Measurements from ENCODE around the gene ANO9.
"Not testable (repeated sequence)": the region's sequence is repeated elsewhere in the genome, so short reads cannot be mapped to it uniquely, and the experiment has no call there.

The ANO9 gene

DNA sequence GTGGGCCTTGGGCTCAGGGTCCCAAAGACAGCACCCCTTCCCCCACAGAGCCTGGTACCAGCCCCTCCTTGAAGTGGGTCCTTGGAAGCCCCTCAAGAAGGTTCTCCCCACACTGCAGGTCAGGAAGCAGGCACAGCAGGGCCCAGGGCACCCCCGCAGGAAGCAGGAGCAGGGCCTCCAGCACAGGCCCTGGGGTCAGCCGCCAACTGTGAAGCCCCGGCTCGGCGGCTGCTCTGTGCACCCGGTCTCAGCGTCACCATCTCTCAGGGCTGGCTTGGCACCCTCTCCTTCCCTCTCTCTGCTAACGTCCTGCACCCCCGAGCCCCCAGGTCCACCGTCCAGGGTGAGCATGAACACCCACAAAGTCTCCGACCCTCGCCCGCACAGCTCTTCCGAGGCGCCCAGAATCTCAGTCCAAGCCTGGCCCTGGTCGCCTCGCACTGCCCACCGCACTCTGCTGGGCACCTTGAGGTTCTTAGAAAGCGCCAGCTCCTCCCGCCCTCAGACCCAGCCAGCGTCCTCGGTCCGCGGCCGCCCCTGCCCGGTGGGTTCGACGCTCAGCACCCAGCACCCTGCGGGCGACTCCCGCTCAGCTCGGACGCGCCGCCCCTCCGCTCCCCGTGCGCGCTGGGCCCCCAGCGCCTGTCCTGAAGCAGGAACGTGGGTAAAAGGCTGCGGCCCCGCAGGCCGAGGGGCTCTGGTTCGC lies 25.6 kb downstream of the ANO9 start:
- DNase-seq (ENCODE audit: low read depth, low spot score): no peak

DNA sequence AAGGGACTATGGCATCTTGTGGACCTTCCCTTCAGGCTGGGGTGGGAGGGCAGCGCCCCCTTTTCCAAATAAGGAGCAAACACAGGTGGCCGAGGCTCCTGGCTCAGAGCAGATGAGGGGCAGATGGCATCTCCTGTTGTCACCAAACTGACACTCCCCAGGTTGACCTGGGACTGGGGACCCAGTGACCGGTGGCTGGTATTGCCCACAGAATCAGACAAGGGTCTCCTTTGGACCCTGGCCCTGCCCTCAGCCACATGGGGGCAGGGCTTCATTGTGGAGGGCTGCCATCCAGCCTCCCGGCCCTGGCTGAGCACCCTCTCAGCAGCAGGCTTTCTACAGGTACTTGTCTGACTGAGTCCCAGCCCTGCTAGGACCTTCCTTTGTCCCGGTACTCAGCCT lies 26.2 kb downstream of the ANO9 start:
- DNase-seq (ENCODE audit: low read depth, low spot score): no peak

DNA sequence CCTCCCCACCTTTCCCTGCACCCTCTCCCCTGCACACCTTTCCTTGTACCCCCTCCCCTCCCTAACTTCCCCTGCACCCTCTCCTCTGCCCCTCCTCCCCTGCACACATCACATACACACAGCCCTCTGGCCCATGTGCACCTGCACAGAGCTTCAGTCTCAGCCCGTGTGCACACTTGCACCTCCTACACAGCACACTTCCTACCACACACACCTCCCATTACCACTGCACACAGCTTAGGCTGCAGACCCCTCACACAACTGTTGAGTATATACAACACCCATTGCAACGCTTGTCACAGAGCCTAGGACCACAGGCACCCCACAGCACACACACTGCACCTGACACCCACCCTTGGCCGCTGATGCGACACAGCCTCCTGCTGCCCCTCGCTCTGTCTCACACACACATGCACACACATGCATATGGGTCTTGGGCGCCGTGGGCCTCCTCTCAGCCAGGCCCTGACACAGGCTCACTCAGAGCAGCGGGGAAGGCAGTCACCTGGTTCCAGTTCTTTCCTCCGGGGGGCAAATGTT lies 27.4 kb downstream of the ANO9 start:
- DNase-seq (ENCODE audit: low read depth, low spot score): no peak

DNA sequence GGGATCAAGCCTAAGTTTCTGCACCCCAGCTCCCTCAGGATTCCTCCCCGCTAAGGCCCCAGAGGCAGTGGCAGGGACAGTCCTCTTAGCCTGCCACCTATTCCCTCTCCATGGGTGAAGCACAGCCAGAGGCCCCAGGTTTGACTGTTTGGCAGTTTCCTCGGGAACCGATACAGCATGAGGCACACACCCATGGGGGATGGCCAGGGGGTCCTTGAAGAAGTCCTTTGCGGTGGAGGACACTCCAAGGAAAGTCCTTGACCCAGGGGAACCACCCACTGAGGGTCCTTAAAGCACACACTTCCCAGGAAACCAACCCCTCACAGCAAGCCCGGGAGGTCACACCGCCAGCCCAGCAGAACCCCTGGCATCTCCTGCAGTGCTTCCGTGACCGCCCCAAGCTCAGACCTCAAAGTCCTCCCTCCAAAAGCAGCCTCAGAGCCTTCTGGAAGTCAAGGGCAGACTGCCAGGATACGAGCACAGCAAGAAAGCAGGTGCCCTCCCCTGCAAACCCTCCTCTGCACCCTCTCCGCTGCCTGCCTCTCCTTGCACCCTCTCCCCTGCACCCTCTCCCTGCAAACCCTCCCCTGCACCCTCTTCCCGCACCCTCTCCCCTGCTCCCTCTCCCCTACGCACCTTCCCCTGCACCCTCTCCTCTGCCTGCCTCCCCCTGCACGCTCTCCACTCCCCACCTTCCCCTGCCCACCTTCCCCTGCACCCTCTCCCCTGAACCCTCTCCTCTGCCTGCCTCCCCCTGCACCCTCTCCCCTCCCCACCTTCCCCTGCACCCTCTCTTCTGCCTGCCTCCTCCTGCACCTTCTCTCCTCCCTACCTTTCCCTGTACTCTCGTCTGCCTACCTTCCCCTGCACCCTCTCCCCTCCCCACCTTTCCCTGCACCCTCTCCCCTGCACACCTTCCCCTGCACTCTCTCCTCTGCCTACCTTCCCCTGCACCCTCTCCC lies 28.4 kb downstream of the ANO9 start:
- DNase-seq (ENCODE audit: low read depth, low spot score): no peak

DNA sequence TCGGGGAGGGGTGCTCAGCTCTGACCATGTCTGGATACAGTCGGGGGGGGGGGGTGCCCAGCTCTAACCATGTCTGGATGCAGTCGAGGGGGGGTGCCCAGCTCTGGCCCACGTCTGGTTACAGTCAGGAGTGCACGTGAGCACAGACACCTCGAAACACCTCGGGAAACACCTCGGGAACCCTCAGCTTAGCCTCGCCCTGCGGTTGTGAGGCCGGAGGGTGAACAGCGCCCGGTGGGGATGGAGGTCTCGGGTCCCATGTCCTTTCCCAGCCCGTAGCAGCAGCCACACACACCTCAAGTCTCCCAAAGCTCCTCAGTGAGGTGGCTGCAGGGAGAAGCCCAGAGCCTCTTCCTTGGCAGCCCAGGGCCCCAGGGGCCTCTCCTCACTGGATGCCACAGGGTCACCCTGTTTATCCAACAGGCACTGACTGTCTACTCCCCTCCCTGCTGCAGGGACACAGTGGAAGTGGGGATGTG lies 29.1 kb downstream of the ANO9 start:
- no peak for DNase-seq (ENCODE audit: low read depth, low spot score)

DNA sequence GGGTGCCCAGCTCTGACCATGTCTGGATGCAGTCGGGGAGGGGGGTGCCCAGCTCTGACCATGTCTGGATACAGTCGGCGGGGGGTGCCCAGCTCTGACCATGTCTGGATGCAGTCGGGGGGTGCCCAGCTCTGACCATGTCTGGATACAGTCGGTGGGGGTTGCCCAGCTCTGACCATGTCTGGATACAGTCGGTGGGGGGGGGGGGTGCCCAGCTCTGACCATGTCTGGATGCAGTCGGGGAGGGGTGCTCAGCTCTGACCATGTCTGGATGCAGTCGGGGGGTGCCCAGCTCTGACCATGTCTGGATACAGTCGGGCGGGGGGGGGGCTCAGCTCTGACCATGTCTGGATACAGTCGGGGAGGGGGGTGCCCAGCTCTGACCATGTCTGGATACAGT lies 30.3 kb downstream of the ANO9 start:
- DNase-seq (ENCODE audit: low read depth, low spot score): not testable (repeated sequence)

DNA sequence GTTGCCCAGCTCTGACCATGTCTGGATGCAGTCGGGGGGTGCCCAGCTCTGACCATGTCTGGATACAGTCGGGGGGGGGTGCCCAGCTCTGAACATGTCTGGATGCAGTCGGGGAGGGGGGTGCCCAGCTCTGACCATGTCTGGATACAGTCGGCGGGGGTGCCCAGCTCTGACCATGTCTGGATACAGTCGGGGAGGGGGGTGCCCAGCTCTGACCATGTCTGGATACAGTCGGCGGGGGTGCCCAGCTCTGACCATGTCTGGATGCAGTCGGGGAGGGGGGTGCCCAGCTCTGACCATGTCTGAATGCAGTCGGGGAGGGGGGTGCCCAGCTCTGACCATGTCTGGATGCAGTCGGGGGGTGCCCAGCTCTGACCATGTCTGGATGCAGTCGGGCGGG lies 31.1 kb downstream of the ANO9 start:
- DNase-seq (ENCODE audit: low read depth, low spot score): not testable (repeated sequence)

DNA sequence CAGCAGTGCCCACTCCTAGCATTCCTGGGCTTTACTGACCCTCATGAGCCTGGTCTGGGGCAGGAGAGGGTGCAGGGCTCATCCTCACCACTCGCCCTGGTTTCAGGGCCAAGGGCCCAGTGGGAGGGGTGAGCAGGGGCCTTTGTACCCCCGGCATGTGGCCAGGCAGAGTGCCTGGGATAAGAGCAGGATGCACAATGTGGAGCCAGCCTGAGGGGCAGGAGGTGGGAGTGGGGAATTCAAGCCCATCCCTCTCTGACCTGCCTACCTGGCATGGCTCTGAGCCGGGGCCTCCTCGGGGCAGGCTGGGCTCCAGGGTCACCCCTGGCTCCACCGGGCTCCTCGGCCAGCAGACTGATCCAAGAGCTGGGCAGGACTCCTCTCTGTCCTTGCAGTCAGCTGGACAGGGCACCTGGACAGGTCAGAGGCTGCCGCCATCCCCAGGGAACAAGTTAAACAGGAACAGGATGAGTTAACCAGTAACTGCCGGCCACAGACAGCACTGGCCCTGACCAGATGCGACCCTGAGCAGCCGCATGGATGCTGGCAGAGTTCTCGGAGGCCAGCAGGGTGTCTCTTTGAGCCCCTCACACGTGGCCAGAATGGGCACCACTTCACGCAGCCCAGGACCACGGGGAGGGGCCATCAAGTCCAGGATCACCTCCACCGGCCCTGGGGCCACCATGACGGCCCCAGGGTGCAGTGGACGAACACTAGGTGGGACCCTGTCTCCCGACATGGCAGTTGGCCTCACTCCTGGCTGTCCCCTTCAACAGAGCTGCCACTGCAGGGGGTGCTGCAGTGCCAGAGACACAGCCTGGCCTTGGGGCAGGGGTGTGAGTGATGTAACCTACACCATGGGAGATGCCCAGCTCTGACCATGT lies 32.0 kb downstream of the ANO9 start:
- no peak for DNase-seq (ENCODE audit: low read depth, low spot score)

DNA sequence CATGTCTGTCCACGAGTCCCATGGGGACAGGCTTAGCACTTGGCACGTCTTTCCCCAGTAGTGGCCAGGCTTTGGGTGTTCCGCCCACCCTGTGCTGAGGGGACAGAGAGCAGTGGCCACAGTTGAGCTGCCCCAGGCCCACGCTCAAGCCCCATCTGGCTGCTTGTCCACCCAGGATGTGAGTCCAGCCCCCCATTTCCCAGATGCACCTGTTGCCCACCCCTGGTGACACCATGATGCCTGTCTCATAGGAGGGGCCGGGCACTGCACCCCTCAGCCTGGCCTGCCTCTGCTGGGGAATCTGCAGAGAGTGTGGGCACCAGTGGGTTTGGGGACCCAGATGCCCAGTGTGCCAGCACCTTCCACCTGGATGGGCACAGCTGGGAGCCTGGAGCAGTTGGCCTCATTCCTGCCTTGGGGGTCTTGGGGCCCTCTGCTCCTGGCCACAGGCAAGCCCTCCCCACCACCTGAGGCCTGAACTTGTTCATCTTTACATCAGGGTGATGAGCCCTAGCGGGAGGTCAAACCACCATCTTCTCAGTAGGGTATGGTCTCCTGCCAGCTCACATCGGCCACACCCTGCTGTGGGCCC lies 32.7 kb downstream of the ANO9 start:
- DNase-seq (ENCODE audit: low read depth, low spot score): no peak

DNA sequence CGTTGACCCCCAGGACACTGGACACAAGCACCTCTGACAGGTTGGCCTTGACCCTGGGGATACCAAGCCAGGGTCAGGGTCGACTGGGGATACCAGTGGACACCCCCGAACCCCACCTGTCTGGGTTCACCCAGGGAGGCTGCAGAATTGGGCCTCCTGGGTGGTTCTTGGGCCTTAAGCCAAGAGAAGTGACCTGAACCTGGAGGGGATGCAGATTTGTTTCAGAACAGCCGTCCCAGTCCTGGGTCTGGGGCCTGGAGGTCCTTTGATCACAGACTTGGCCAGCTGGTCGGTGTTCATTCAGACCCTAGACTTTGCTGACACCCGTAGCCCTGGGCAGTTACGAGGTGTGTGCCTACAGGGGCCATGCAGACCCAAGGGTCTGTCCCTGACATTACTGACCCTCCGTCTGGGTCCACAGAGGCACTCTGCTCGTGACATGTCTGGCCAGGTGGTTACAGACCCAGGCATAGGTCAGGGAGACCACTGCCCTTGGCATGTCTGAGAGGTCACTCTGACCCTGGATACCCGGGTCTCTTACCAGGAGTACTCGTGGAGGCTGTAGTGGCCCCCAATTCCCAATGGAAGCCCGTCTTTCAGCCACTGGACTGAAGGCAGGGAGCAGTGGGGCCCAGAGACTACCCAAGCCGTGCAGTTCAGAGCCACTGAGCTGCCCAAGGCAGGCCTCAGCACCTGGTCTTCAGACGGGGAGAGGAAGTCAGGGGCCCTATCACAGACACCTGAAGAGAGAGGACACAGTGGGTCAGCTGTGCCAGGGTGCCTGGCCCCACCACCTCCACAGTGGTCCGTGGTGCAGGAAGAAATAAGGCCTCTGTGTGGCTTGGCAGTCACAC lies 33.4 kb downstream of the ANO9 start:
- no peak for DNase-seq (ENCODE audit: low read depth, low spot score)

DNA sequence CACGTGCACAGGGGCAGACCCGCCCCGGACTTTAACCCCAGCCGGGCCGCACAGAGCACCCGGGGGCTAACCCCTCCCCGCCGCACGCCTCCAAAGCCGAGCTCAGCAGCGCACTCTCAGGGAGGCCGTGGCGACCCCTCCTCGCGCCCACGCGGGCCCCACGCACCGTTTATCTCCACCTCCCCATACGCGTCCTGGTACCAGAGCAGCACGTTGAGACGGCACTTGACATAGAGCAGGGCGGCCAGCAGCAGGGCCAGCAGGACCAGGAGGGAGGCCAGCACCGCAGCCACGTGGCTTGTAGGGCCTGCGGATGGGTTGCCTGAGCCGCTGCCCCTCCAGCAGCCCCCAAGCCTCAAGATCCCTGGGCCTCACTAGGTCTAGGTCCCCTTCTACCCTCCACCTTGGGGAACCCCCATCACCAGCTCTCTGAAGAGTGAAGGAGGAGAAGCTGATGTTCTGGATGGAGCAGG lies 34.1 kb downstream of the ANO9 start:
- DNase-seq (ENCODE audit: low read depth, low spot score): no peak

DNA sequence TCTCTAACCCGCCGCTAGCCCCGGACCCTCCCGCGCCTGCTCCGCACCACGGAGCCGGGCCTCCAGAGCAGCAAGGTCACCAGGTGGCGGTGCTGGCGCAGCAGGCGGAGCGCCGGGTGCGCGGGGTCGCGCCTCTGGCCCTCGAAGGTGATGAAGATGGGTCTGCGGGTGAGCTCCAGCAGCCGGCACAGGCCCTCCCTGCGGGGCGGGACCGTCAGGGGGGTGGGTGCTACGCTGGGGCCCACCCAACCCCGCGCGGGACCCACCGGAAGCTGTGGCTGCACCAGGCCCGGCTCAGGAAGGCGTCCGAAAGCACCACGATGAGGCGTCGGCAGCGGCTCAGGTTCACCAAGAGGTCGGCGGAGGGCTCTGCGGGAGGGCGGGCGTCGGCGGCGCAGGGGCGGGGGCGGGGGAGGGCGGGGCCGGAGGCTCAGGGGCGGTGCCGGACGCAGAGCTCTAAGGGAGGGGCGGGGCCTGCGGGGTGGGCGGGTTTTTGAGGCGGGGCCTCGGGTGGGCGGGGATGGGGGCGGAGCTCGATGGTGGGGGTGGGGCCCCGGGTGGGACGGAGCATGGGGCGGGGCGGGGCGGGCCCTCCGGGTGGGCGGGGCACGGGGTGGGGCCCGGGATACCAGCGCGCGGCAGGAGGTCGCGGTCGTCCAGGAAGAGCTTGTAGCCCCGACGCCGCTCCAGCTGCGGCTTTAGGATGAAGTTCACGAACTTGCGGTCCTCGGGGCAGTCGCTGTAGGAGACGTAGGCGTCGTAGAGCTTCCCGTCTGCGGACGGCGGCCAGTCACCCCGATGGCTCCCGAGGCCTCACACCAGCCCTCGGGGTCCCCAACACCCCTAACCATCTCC lies 34.8 kb downstream of the ANO9 start:
- DNase-seq (ENCODE audit: low read depth, low spot score): peak; percentile 26

DNA sequence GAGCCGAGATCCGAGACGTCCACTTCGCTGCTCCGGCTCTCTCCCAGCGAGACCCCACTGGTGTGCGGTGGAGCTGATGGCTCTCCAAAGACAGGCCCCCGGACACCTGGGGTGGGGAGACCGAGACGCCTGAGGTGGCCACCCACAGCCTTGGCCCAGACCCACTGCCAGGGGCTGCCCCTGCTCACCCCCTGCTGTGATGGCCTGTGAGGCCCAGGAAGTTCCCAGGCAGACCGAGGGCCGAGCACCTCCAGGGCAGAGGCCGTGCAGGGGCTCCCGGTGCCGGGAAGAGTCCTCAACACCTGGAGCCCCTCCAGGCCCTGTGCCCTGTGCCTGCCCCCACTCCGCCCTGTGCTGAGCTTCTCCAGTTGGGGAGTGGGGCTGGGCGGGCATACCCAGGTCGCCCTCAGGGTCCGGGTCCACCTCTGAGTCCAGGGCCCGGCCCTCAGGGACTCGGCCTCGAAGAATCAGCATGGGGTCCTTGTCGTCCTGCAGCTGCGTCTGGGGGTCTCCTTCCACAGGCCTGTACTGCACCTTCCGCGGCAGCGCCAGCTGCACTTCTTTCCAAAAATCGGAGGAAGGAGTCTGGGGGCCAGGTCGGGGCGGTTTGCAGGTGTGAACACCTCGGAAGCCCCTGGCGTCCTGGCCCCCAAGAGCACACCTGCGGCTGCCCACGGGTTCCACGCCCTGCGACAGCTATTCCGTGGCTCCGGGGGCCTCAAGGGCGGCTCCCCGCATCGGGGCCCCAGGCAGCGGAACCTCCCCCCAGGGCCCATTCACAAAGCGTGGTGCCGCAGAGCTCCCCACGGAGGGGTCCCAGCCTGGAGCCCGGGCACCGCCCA lies 35.6 kb downstream of the ANO9 start:
- DNase-seq (ENCODE audit: low read depth, low spot score): no peak

DNA sequence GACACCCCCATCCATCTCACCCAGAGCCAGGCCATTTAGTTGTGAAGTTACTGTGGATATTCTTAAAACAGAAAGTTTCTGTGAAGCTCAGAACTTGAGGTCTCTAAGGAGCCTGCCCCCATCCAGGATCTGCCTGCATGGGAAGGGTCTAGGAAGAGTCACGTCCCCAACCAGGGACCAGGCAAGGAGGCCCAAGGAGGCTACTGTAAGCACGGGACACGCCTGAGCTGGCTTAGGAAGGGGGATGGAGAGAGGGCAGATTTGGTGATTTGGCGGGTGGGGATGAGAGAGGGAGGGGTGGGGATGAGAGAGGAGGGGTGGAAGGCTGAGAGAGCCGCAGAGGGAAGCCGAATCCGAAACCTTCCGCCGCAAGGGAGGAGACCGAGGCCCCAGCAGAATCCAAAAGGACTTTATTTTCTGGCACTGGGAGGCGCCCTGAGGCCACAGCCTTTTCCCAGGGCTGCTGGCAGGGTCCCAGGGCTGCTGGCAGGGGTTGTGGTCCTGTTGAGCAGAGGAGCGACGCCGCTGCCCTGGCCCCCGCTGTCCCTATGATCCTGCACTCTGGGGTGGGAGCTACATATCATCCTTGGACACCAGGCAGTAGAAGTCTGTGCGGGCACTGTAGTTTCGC lies 36.4 kb downstream of the ANO9 start:
- no peak for DNase-seq (ENCODE audit: low read depth, low spot score)

DNA sequence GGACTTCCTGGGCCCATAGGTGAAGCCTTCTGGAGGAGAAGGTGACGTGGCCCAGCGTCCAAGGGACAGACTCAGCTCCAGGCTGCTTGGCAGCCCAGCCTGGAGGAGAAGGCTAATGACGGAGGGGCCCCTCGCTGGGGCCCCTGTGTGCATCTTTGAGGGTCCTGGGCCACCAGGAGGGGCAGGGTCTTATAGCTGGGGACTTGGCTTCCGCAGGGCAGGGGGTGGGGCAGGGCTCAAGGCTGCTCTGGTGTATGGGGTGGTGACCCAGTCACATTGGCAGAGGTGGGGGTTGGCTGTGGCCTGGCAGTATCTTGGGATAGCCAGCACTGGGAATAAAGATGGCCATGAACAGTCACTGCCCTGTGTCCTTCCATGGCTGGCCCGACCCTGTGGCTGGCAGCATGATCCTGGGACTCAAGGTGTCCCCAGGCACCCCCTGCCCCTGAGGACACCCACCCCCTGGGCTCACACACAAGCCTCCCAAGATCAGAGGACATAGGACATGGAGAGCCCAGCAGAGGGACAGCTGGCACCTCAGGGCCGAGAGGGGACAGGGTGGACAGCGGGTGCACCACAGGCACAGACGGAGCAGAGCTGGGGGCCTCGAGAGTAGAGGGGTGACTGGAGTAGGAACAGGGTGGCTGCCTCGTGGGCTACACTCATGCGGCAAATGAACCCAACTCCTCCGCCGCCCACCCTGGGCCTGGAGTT lies 37.1 kb downstream of the ANO9 start:
- no peak for DNase-seq (ENCODE audit: low read depth, low spot score)

DNA sequence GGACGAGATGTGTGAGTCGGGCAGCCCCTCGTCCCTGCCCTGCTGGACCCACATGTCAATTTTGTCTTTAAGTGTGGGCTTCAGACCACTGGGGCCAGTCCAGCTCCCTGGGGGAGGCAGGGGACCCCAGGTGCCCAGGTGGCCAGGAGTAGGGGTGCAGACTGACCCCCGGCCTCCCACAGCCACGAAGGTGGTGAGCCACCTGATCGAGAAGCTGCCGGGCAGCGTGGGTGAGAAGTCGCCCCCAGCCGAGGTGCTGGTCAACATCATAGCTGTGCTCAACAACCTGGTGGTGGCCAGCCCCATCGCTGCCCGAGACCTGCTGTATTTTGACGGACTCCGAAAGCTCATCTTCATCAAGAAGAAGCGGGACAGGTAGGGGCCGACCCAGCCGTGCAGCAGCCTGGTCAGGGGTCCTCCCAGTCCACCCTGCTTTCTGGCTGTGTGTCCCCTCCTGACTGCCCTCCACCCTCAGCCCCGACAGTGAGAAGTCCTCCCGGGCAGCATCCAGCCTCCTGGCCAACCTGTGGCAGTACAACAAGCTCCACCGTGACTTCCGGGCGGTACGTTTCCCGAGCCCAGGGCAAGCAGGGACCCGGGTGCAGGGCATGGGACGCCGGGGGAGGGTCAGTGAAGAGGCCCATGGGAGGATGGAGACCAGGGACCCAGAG lies 37.9 kb downstream of the ANO9 start:
- DNase-seq (ENCODE audit: low read depth, low spot score): no peak

Data from smooth muscle cell of the brain vasculature (primary cell).